H1 (cell line): ENCODE data around the gene RIMBP2. TPM values are rescaled to one million over a fixed set of nuclear protein-coding genes. Genes with fewer than 3 reads are reported as not detected.
A peak's percentile ranks its signal among the peaks of the same experiment; 100 is the strongest.

Experiments
- CTCF ChIA-PET: fragments of 300-600 bp; sonication (Branson Sonifier 250); formaldehyde crosslinking; loops from one replicate; lab custom pipeline; 2021; ENCODE audit not compliant: partially characterized antibody; lab: Charles Lee
- POLR2A ChIA-PET: fragments of 300-600 bp; sonication (Branson Sonifier 250); formaldehyde crosslinking; loops from one replicate; lab custom pipeline; 2021; ENCODE audit warnings: inconsistent platforms; ENCODE audit not compliant: partially characterized antibody; lab: Charles Lee
- DNase-seq, 2 experiments: peaks; one replicate each; pipeline versions ENCODE4 v3.0.0 to v3.0.0-alpha.2; 2010 to 2022; ENCODE audit warnings: low spot score in 2 of 2, low read depth in 1 of 2, mixed read lengths in 1 of 2
- FAIRE-seq: peaks from 2 replicates; lab custom pipeline; 2011; peaks lifted over from hg19 to GRCh38; lab: Jason Lieb, UNC
- H2AFZ ChIP-seq: 2 replicates; pipeline ENCODE4 v1.8.1; 2012; ENCODE audit warnings: low read length, inconsistent platforms
- H2AK5ac ChIP-seq: 2 replicates; pipeline ENCODE4 v1.6.1; 2013; ENCODE audit warnings: low read depth, low read length
- H2BK120ac ChIP-seq: replicated peaks from 2 replicates; pipeline ENCODE3; 2013; ENCODE audit warnings: low read depth, low read length, inconsistent platforms
- H2BK12ac ChIP-seq: 2 replicates; pipeline ENCODE4 v1.6.1; 2013; ENCODE audit warnings: low read depth, low read length
- H2BK15ac ChIP-seq: 2 replicates; pipeline ENCODE4 v1.6.1; 2013; ENCODE audit warnings: low read length
- H2BK20ac ChIP-seq: 2 replicates; pipeline ENCODE4 v1.6.1; 2013; ENCODE audit warnings: low read length
- H2BK5ac ChIP-seq: 2 replicates; pipeline ENCODE4 v1.6.1; 2013; ENCODE audit warnings: low read depth, low read length
- H3K14ac ChIP-seq: 2 replicates; pipeline ENCODE4 v1.6.1; 2013; ENCODE audit warnings: inconsistent platforms; ENCODE audit not compliant: insufficient read length
- H3K18ac ChIP-seq: 2 replicates; pipeline ENCODE4 v1.6.1; 2013; ENCODE audit warnings: low read length; ENCODE audit errors: extremely low read depth
- H3K23ac ChIP-seq: 2 replicates; pipeline ENCODE4 v1.6.1; 2013; ENCODE audit warnings: inconsistent platforms; ENCODE audit not compliant: insufficient read length
- H3K23me2 ChIP-seq: 2 replicates; pipeline ENCODE4 v1.6.1; 2013; ENCODE audit warnings: low read depth, low read length
- H3K27ac ChIP-seq: 2 replicates; pipeline ENCODE4 v1.6.1; 2011; ENCODE audit warnings: low read depth, low read length, inconsistent platforms
- H3K27me3 ChIP-seq, 4 experiments: replicated peaks in 1 of 4; 1 replicate in 1 of 4; 2 replicates in 3 of 4; pipeline versions ENCODE4 v1.6.1 to v1.8.1; 2011 to 2013; ENCODE audit warnings: low read length in 3 of 4, mild to moderate bottlenecking in 3 of 4, inconsistent platforms in 2 of 4, mixed read lengths in 2 of 4, moderate library complexity in 1 of 4; ENCODE audit not compliant: control insufficient read depth in 3 of 4, insufficient read depth in 3 of 4; ENCODE audit errors: extremely low read depth in 1 of 4
- H3K36me3 ChIP-seq, 4 experiments: 2 replicates each; pipeline versions ENCODE4 v1.6.1 to v1.8.1; 2011 to 2013; ENCODE audit warnings: mild to moderate bottlenecking in 4 of 4, low read length in 3 of 4, moderate library complexity in 2 of 4, control low read depth in 1 of 4, inconsistent platforms in 1 of 4; ENCODE audit not compliant: insufficient read depth in 4 of 4, control insufficient read depth in 2 of 4
- H3K4ac ChIP-seq: replicated peaks from 2 replicates; pipeline ENCODE3; 2013; ENCODE audit warnings: low read length, low read depth, mixed read lengths, inconsistent platforms; ENCODE audit not compliant: insufficient read length
- H3K4me1 ChIP-seq, 4 experiments: replicated peaks in 1 of 4; 1 replicate in 1 of 4; 2 replicates in 3 of 4; pipeline versions ENCODE4 v1.6.1 to v1.8.1; 2011 to 2013; ENCODE audit warnings: low read length in 3 of 4, inconsistent platforms in 2 of 4, mixed read lengths in 1 of 4; ENCODE audit not compliant: insufficient read depth in 4 of 4, control insufficient read depth in 3 of 4
- H3K4me2 ChIP-seq, 2 experiments: 2 replicates each; pipeline versions ENCODE4 v1.6.1 to v1.8.1; 2011 to 2013; ENCODE audit warnings: low read depth in 2 of 2, low read length in 2 of 2, control low read depth in 1 of 2, inconsistent platforms in 1 of 2, mild to moderate bottlenecking in 1 of 2; ENCODE audit not compliant: insufficient read depth in 1 of 2
- H3K4me3 ChIP-seq, 4 experiments: fragments of 200-600, 300-600 bp in 1 of 4; sonication (generic), shearing (Covaris generic), sonication (Bioruptor Twin) in 1 of 4; 2 replicates each; pipeline versions ENCODE4 v1.5.1 to v1.8.1; 2011 to 2016; ENCODE audit warnings: low read length in 4 of 4, low read depth in 3 of 4, control low read depth in 2 of 4, inconsistent platforms in 2 of 4, mild to moderate bottlenecking in 2 of 4, mixed read lengths in 1 of 4, moderate library complexity in 1 of 4; ENCODE audit not compliant: insufficient read depth in 2 of 4; ENCODE audit errors: extremely low read depth in 1 of 4
- H3K56ac ChIP-seq: replicated peaks from 2 replicates; pipeline ENCODE3; 2013; ENCODE audit warnings: low read depth, mild to moderate bottlenecking, mixed read lengths, low read length, inconsistent platforms; ENCODE audit not compliant: insufficient read length
- H3K79me1 ChIP-seq: 2 replicates; pipeline ENCODE4 v1.6.1; 2013; ENCODE audit warnings: low read depth, low read length, control low read depth
- H3K79me2 ChIP-seq, 2 experiments: 2 replicates each; pipeline versions ENCODE4 v1.6.1 to v1.8.1; 2012 to 2013; ENCODE audit warnings: low read length in 2 of 2, mild to moderate bottlenecking in 2 of 2, inconsistent platforms in 1 of 2; ENCODE audit not compliant: insufficient read depth in 2 of 2, control insufficient read depth in 1 of 2
- H3K9ac ChIP-seq, 4 experiments: replicated peaks in 1 of 4; 1 replicate in 1 of 4; 2 replicates in 3 of 4; pipeline versions ENCODE4 v1.6.1 to v1.8.1; 2011 to 2013; ENCODE audit warnings: low read depth in 3 of 4, low read length in 3 of 4, control low read depth in 2 of 4, mild to moderate bottlenecking in 2 of 4, moderate library complexity in 2 of 4, inconsistent platforms in 1 of 4; ENCODE audit errors: extremely low read depth in 1 of 4
- H3K9me3 ChIP-seq, 2 experiments: 2 replicates each; pipeline versions ENCODE4 v1.6.1 to v1.8.1; 2012 to 2013; ENCODE audit warnings: mild to moderate bottlenecking in 2 of 2, moderate library complexity in 2 of 2, control low read depth in 1 of 2, inconsistent platforms in 1 of 2, low read depth in 1 of 2, low read length in 1 of 2, mixed read lengths in 1 of 2; ENCODE audit not compliant: insufficient read depth in 2 of 2
- H4K20me1 ChIP-seq, 2 experiments: replicated peaks in 1 of 2; 2 replicates each; pipeline versions ENCODE3 to v1.8.1; 2011 to 2013; ENCODE audit warnings: inconsistent platforms in 2 of 2, low read length in 2 of 2, mild to moderate bottlenecking in 1 of 2; ENCODE audit not compliant: insufficient read depth in 2 of 2, control insufficient read depth in 1 of 2
- H4K5ac ChIP-seq: 2 replicates; pipeline ENCODE4 v1.6.1; 2013; ENCODE audit warnings: low read length, low read depth, mixed read lengths, inconsistent platforms; ENCODE audit not compliant: insufficient read length
- H4K8ac ChIP-seq: 2 replicates; pipeline ENCODE4 v1.8.0; 2013; ENCODE audit warnings: mild to moderate bottlenecking, moderate library complexity, low read length, inconsistent platforms; ENCODE audit not compliant: insufficient read depth; ENCODE audit errors: extremely low read depth
- H4K91ac ChIP-seq: replicated peaks from 2 replicates; pipeline ENCODE3; 2013; ENCODE audit warnings: low read length, mixed read lengths, inconsistent platforms; ENCODE audit not compliant: insufficient read length
- CBX8 ChIP-seq: fragments of 300-800, 300-1000 bp; sonication (generic); IDR thresholded peaks from 2 replicates; pipeline ENCODE4 v1.7.1; 2016; ENCODE audit warnings: low read depth, low read length, borderline replicate concordance
- CTCF ChIP-seq, 3 experiments: IDR thresholded peaks; 1 replicate in 2 of 3; 2 replicates in 1 of 3; pipeline versions ENCODE4 v1.5.1 to v1.6.1; 2011; ENCODE audit warnings: low read length in 3 of 3, mild to moderate bottlenecking in 3 of 3, inconsistent platforms in 2 of 3, low read depth in 1 of 3, moderate library complexity in 1 of 3; ENCODE audit not compliant: insufficient read depth in 1 of 3; ENCODE audit errors: control extremely low read depth in 1 of 3
- EGR1 ChIP-seq: IDR thresholded peaks from 2 replicates; pipeline ENCODE4 v1.6.1; 2011; ENCODE audit warnings: low read depth, low read length, borderline replicate concordance
- EZH2 ChIP-seq: fragments of 200-600 bp; sonication (generic); IDR thresholded peaks from 2 replicates; pipeline ENCODE4 v1.7.1; 2012; ENCODE audit warnings: low read depth, mild to moderate bottlenecking, moderate library complexity, low read length, inconsistent platforms; ENCODE audit not compliant: severe bottlenecking
- GTF2F1 ChIP-seq: IDR thresholded peaks from 2 replicates; pipeline ENCODE4 v1.6.1; 2012; ENCODE audit warnings: low read depth, low read length, improper control_type of control experiment, borderline replicate concordance
- NANOG ChIP-seq: IDR thresholded peaks from 2 replicates; pipeline ENCODE4 v1.6.1; 2011; ENCODE audit warnings: low read length, low read depth, mild to moderate bottlenecking, inconsistent platforms; ENCODE audit not compliant: insufficient read depth, poor library complexity, severe bottlenecking
- RAD21 ChIP-seq, 2 experiments: IDR thresholded peaks in 1 of 2; conservative IDR thresholded peaks in 1 of 2; 2 replicates each; pipeline ENCODE4 v1.6.1; 2011; ENCODE audit warnings: low read depth in 2 of 2, low read length in 2 of 2, improper control_type of control experiment in 1 of 2, inconsistent platforms in 1 of 2, mild to moderate bottlenecking in 1 of 2, moderate library complexity in 1 of 2
- SAP30 ChIP-seq: fragments of 300-600 bp; sonication (generic); IDR thresholded peaks from 2 replicates; pipeline ENCODE4 v1.7.1; 2012; ENCODE audit warnings: low read length, moderate library complexity, mild to moderate bottlenecking, inconsistent platforms; ENCODE audit not compliant: insufficient read depth, insufficient replicate concordance
- ZNF274 ChIP-seq: IDR thresholded peaks from 2 replicates; pipeline ENCODE4 v1.7.0; 2012; ENCODE audit warnings: low read length, borderline replicate concordance; ENCODE audit errors: extremely low read depth
- WGBS, 2 experiments: shearing (Covaris generic) in 1 of 2; methylation state at CpG; one replicate each; pipeline versions ENCODE4 v1.1.6 to v1.1.7; 2013 to 2015; ENCODE audit warnings: low lambda C conversion rate in 2 of 2, mixed read lengths in 2 of 2, inconsistent platforms in 1 of 2, low coverage in 1 of 2, missing lambda C conversion rate in 1 of 2; ENCODE audit not compliant: insufficient replicate concordance in 2 of 2, insufficient coverage in 1 of 2, insufficient read length in 1 of 2; ENCODE audit errors: extremely low coverage in 1 of 2, missing lambda C conversion rate in 1 of 2; 5-methylcytosine and 5-hydroxymethylcytosine counted together
- polyA plus RNA-seq, 7 experiments: library from polyadenylated mRNA; depleted of rRNA in 3 of 7; stranded (reverse) in 5 of 7; unstranded in 2 of 7; fragments of >200 nt in 5 of 7; fragments of 200-250 nt in 2 of 7; gene quantifications; 1 replicate in 5 of 7; 2 replicates in 1 of 7; 4 replicates in 1 of 7; pipeline versions ENCODE4 v1.2.1 to v1.2.3, GENCODE V29; 2011 to 2013; ENCODE audit warnings: missing spikeins in 2 of 7, mixed read lengths in 2 of 7
- total RNA-seq: library from RNA; stranded (reverse); fragmentation: NEBNext Ultra II Directional; extraction: Animal tissue kit (Norgen Biotek cat#: 25700); gene quantifications from 2 replicates; pipeline ENCODE4 v1.2.1, GENCODE V29; 2021

Gene RIMBP2
- total and polyA plus RNA-seq, 2 of the 8 experiments (the other 6 are each of a cell fraction or from before 2014, with no cell fraction given) = 0.18 to 0.65 TPM

- Histone ChIP-seq H3K36me3 (no peaks in the 10 kb centered on the region), H3K4me3 (no peak overlapping the region), H4K20me1 (no peaks in the 10 kb centered on the region), H3K4me1 (no peaks in the 10 kb centered on the region), H4K8ac (peak overlapping the region; percentile 14; the same call in 1 of the 2 replicates), H3K23me2 (no peaks in the 10 kb centered on the region), H3K27me3 (peaks cover 0 to 2% (median 0%) of the 10 kb centered on the region in 4 experiments; a peak in 1 of 7 replicates), H3K23ac (no peak overlapping the region), H2AK5ac (no peak overlapping the region), H3K9me3 (peaks cover 4 to 7% of the 10 kb centered on the region in 2 experiments; a peak in 2 of 4 replicates), H2AFZ (no peak overlapping the region), H3K4ac (no peak overlapping the region), H4K5ac (no peak overlapping the region), H4K91ac (no peak overlapping the region), H2BK120ac (no peak overlapping the region), H2BK12ac (no peak overlapping the region), H3K4me2 (no peak overlapping the region), H3K79me1 (no peaks in the 10 kb centered on the region), H3K56ac (no peak overlapping the region), H3K9ac (no peak overlapping the region), H3K18ac (no peak overlapping the region), H3K14ac (no peak overlapping the region), H2BK15ac (no peak overlapping the region), H3K79me2 (no peaks in the 10 kb centered on the region), H2BK5ac (no peak overlapping the region), H3K27ac (no peak overlapping the region), H2BK20ac (no peak overlapping the region)
- WGBS, 2 experiments = 92% methylated on average over 13 of the region's 13 CpGs; no CpG with 5 or more reads in 1 of the 2 experiments
- POLR2A ChIA-PET = no interaction called here
- DNase-seq (no peak), FAIRE-seq (no peak)
- CTCF ChIA-PET = interaction anchor here (0.8 kb wide), 1 partner anchor 499 kb away, joined by 3 read pairs; no protein-coding TSS in a partner anchor
- TF ChIP-seq NANOG (no peak), EGR1 (no peak), CTCF (IDR thresholded peaks at IDR 0.05; ENCODE audit: control extremely low read depth in 1 of 3, insufficient read depth in 1 of 3, low read depth in 1 of 3, low read length in 3 of 3) (no peak), ZNF274 (no peak), SAP30 (no peak), CBX8 (no peak), RAD21 (IDR thresholded peaks at IDR 0.05 in 1 of 2, conservative IDR thresholded peaks at IDR 0.05 in 1 of 2; ENCODE audit: low read depth in 2 of 2, low read length in 2 of 2) (no peak), GTF2F1 (no peak), EZH2 (no peak)
Measured at GRCh38 chr12:130547480-130548155, 168.5 kb downstream of the RIMBP2 start.
